Esophagus squamous epithelium (tissue), 5 donors: ENCODE data around the gene TMOD1. TPM values are rescaled to one million over a fixed set of nuclear protein-coding genes. Genes with fewer than 3 reads are reported as not detected.

Experiments used
- DNase-seq: peaks from one replicate; lab custom pipeline; 2025; lab: John Stamatoyannopoulos, UW
- H3K27ac ChIP-seq, 4 donors: fragments of 200-600 bp; sonication (generic); one replicate each; pipeline ENCODE4 v1.5.1; 2016 to 2019; ENCODE audit warnings: mild to moderate bottlenecking in 1 of 4
- H3K27me3 ChIP-seq, 4 donors: fragments of 200-600 bp; sonication (generic); 1 replicate in 3 of 4; 2 replicates in 1 of 4; pipeline versions ENCODE4 v1.5.1 to v1.6.0; 2017 to 2021; ENCODE audit warnings: antibody characterized with exemption in 1 of 4
- H3K36me3 ChIP-seq, 3 donors: fragments of 200-600 bp; sonication (generic); one replicate each; pipeline ENCODE4 v1.5.1; 2016 to 2019
- H3K4me1 ChIP-seq, 3 donors: fragments of 200-600 bp; sonication (generic); one replicate each; pipeline ENCODE4 v1.5.1; 2017 to 2019
- H3K4me3 ChIP-seq, 4 donors: fragments of 200-600 bp; sonication (generic); 1 replicate in 3 of 4; 2 replicates in 1 of 4; pipeline ENCODE4 v1.5.1; 2016 to 2019; ENCODE audit warnings: mild to moderate bottlenecking in 2 of 4, moderate library complexity in 1 of 4
- H3K9me3 ChIP-seq, 3 donors: fragments of 200-600 bp; sonication (generic); one replicate each; pipeline ENCODE4 v1.5.1; 2016 to 2019
- CTCF ChIP-seq, 6 experiments: fragments of 450-650 bp in 4 of 6; fragments of 200-600 bp in 2 of 6; sonication (generic) in 2 of 6; IDR thresholded peaks; one replicate each; pipeline ENCODE4 v1.5.1; 2016 to 2019; ENCODE audit warnings: antibody characterized with exemption in 6 of 6, mild to moderate bottlenecking in 4 of 6, moderate library complexity in 4 of 6
- POLR2A ChIP-seq, 4 donors: fragments of 450-650 bp; IDR thresholded peaks; one replicate each; pipeline ENCODE4 v1.6.1; 2017; ENCODE audit warnings: antibody characterized with exemption in 4 of 4, mild to moderate bottlenecking in 4 of 4, moderate library complexity in 3 of 4
- WGBS, 2 donors: methylation state at CpG; one replicate each; pipeline ENCODE4 v1.1.5; 2018; 5-methylcytosine and 5-hydroxymethylcytosine counted together
- intact Hi-C: fragments of 100-400 bp; cut with DNase I; formaldehyde crosslinking; loops from one replicate; pipeline ENCODE4 v1.15.0; 2022
- total RNA-seq, 4 donors: library from RNA; depleted of rRNA; stranded (reverse); fragments of >200 nt; gene quantifications; one replicate each; pipeline ENCODE4 v1.1.0, GENCODE V29; 2016
- donor health status: DM: yes; HTN: yes; CAD: no.

TMOD1 gene
- total RNA-seq, 4 donors from 2014 or later = 0.15 to 13.4 (median 2.4) TPM

DNA sequence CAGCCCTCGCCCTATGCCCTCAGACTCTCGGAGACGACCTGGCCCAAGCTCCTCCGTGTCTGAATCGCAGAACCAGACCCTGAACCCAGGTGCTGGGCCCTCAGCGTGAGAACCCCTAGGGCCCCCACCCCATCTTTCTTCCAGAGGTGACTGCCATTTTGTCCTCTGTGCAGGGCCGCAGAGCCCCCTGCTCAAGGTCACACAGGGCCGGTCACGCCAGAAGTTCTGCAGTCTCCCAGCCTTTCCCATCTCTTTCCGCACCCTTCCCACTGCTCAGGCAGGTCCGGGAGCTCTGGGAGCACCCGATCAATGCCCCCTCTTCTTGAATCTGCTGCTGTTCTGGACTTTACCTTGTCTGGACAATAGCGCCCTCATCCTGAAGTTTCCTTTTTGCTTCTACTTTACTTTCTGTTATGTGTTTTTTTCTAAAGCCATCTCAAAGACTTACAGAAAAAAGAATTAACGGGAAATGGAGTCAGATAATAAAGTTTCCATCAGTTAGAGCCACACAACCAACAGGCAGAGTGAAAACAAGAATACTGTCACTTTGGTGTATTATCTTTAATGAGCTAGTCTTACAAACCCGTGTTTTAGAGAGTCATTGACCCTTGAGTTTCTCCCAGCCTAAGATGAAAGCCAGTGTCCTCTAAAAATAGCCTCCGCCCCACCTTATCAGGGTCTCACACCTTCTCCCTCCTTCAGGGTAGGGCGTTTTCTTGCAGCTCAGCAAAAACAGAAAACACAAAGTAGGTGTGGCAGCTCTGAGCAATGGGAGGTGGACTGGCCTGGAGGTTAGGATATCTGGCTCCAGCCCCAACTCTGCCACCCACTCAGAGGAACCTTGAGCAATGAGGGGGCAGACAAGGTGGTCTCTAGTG is 1.8 kb downstream of the TMOD1 start:
- 29 to 40% methylated on average over 10 of the region's 17 CpGs for WGBS, 2 donors
- Histone ChIP-seq H3K27me3 (peaks cover 0 to 89% (median 1%) of the 10 kb centered on the region in 4 donors), H3K27ac (peak overlapping the region; percentile 61 to 88 (median 77)), H3K36me3 (no peaks in the 10 kb centered on the region), H3K9me3 (no peaks in the 10 kb centered on the region), H3K4me3 (peak overlapping the region in 3 of 4 donors; percentile 67 to 84 (median 74)), H3K4me1 (peaks cover 15 to 38% (median 23%) of the 10 kb centered on the region in 3 donors)
- DNase-seq = no peak
- intact Hi-C loops = no loop called here
- TF ChIP-seq POLR2A (IDR thresholded peaks at IDR 0.05) = no peak
- TF ChIP-seq CTCF (IDR thresholded peaks at IDR 0.05) = no peak

DNA sequence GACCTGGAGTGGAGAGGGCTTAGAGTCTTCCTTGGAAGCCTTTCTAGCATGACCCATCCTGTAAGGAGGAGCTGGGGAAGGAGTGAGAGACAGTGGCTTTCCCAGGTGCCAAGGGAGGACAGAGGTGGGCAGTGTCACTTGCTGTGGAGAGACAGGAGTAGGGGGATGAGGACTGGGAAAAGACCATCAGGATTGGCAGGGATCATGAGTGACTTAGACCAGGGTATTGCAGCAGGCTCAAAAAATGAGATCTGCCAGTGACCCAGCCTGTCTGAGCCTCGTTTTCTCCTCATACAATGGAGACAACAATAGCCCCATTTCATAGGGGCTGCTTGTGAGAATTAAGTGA is 2.4 kb downstream of the TMOD1 start:
- Histone ChIP-seq H3K36me3 (no peaks in the 10 kb centered on the region), H3K9me3 (no peaks in the 10 kb centered on the region), H3K27ac (peak overlapping the region in 3 of 4 donors; percentile 67 to 88 (median 72)), H3K4me1 (peaks cover 15 to 38% (median 23%) of the 10 kb centered on the region in 3 donors), H3K4me3 (peak overlapping the region in 1 of 4 donors; percentile 84), H3K27me3 (peaks cover 0 to 88% (median 1%) of the 10 kb centered on the region in 4 donors)
- WGBS, 2 donors = 71 to 75% methylated on average over 1 of the region's 1 CpG
- intact Hi-C loops = no loop called here
- TF ChIP-seq CTCF (IDR thresholded peaks at IDR 0.05) (no peak), POLR2A (IDR thresholded peaks at IDR 0.05) (no peak)
- DNase-seq = no peak

- DNase-seq = no peak
- Histone ChIP-seq H3K9me3 (no peaks in the 10 kb centered on the region), H3K4me1 (peaks cover 15 to 38% (median 23%) of the 10 kb centered on the region in 3 donors), H3K27ac (peak overlapping the region in 3 of 4 donors; percentile 67 to 88 (median 72)), H3K36me3 (no peaks in the 10 kb centered on the region), H3K27me3 (peaks cover 0 to 81% (median 1%) of the 10 kb centered on the region in 4 donors), H3K4me3 (peak overlapping the region in 1 of 4 donors; percentile 37)
- TF ChIP-seq POLR2A (IDR thresholded peaks at IDR 0.05) (no peak), CTCF (IDR thresholded peaks at IDR 0.05) (no peak)
- intact Hi-C loops = no loop called here
- WGBS, 2 donors = 62 to 64% methylated on average over 8 of the region's 8 CpGs
These were observed 3.1 kb downstream of the TMOD1 start for GRCh38 chr9:97504381-97505216.

GRCh38 chr9:97505845-97506244 is 4.4 kb downstream of the TMOD1 start:
- intact Hi-C loops = no loop called here
- Histone ChIP-seq H3K4me1 (peaks cover 15 to 44% (median 28%) of the 10 kb centered on the region in 3 donors), H3K27ac (peak overlapping the region in 1 of 4 donors; percentile 88), H3K27me3 (peaks cover 0 to 69% (median 0%) of the 10 kb centered on the region in 4 donors), H3K4me3 (no peak overlapping the region), H3K9me3 (no peaks in the 10 kb centered on the region), H3K36me3 (no peaks in the 10 kb centered on the region)
- WGBS, 2 donors = 87 to 90% methylated on average over 3 of the region's 3 CpGs
- no peak for TF ChIP-seq CTCF (IDR thresholded peaks at IDR 0.05)
- TF ChIP-seq POLR2A (IDR thresholded peaks at IDR 0.05) = no peak
- no peak for DNase-seq
